ENCODE results near the gene SLC45A2.
A peak's percentile ranks its signal among the peaks of the same experiment; 100 is the strongest.

Gene SLC45A2

DNA sequence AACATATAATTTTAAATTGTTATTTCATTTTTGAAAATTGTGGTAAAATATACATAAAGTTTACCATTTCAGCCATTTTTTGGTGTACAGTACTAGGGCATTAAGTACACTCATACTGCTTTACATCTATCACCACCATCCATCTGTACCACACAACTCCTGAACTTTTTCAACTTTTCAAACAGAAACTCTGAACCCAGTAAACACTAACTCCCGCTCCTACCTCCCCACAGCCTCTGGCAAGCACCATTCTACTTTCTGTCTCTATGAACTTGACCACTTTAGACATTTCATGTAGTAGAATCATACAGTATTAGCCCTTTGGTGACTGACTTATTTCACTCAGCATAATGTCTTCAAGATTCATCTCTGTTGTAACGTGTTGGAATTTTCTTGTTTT is 8.4 kb upstream of the SLC45A2 start:
- no peak overlapping the region for H3K4me3 ChIP-seq (ENCODE audit: control insufficient read depth, low read depth, low read length)
- no peak for DNase-seq (ENCODE audit: low read depth)
- TF ChIP-seq, protein P1, sequence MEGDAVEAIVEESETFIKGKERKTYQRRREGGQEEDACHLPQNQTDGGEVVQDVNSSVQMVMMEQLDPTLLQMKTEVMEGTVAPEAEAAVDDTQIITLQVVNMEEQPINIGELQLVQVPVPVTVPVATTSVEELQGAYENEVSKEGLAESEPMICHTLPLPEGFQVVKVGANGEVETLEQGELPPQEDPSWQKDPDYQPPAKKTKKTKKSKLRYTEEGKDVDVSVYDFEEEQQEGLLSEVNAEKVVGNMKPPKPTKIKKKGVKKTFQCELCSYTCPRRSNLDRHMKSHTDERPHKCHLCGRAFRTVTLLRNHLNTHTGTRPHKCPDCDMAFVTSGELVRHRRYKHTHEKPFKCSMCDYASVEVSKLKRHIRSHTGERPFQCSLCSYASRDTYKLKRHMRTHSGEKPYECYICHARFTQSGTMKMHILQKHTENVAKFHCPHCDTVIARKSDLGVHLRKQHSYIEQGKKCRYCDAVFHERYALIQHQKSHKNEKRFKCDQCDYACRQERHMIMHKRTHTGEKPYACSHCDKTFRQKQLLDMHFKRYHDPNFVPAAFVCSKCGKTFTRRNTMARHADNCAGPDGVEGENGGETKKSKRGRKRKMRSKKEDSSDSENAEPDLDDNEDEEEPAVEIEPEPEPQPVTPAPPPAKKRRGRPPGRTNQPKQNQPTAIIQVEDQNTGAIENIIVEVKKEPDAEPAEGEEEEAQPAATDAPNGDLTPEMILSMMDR (conservative IDR thresholded peaks at IDR 0.05; ENCODE audit: control insufficient read depth, insufficient read depth, low read depth, low read length): no peak

DNA sequence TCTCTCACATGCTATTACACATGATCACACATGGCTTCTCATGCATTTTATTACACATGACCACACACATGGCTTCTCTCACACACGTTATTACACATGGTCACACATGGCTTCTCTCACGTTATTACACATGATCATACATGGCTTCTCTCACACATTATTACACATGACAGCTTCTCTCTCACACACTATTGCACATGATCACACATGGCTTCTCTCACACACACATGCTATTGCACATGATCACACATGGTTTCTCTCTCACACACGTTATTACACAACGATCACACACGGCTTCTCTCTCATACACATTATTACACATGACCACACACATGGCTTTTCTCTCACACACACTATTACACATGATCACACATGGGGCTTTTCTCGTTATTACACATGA is 954 bp upstream of the SLC45A2 start:
- DNase-seq (ENCODE audit: low read depth): no peak
- no peak overlapping the region for H3K4me3 ChIP-seq (ENCODE audit: control insufficient read depth, low read depth, low read length)
- TF ChIP-seq, protein P1 (conservative IDR thresholded peaks at IDR 0.05; ENCODE audit: control insufficient read depth, insufficient read depth, low read depth, low read length): no peak

DNA sequence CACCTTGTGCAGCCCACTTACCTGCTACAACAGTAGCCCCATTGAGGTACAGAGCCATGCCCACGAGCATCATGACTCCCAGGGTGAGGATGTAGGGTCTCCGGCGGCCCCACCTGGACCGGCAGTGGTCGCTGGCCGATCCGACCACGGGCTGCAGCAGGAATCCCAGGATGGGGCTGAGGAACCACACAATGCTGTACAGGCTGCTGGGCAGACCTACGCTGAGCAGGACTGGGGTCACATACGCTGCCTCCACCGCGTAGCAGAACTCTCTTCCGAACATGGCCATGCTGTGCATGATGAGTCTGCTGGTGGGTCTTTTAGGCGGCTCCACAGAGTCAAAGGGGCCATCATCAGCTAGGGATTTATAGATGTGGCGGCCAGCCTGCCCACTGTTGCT is 315 bp downstream of the SLC45A2 start:
- DNase-seq (ENCODE audit: low read depth): no peak
- TF ChIP-seq, protein P1 (conservative IDR thresholded peaks at IDR 0.05; ENCODE audit: control insufficient read depth, insufficient read depth, low read depth, low read length): no peak
- H3K4me3 ChIP-seq (ENCODE audit: control insufficient read depth, low read depth, low read length): no peak overlapping the region

DNA sequence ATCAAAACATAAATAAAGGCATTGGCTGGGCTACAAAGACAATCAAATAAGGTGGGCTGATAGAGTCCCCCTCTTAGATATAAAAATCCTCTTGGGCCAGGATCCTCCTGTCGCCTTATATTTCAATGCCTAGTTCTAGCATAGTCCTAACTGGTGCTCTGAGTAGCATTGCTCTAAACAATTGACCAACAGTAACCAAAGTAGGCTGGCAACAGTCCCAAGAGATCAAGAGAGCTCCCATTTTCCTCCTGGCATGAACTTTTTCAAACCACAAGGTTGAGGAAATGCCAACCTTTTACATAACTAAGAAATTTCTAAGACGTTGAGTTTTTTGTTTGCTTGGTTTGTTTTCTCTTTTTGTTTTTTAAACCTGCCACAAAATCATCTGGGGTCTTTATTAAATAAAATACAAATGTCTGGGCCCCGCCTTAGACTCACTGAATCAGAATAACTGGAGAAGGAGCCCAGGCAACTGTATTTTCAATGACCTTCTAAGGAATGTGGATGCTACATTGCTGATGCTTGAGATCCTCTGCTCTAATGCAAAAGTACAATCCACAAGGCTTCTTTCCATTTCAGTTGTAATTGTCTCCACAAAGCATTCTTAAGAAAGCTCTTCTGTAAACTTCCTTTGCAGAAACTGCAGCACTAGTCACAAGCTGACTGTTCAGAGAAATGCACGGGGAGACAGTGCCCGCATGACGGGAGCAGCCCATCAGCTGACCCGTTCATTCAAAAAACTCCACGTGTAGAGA is 2.9 kb downstream of the SLC45A2 start:
- TF ChIP-seq, protein P1 (conservative IDR thresholded peaks at IDR 0.05; ENCODE audit: control insufficient read depth, insufficient read depth, low read depth, low read length): no peak
- no peak overlapping the region for H3K4me3 ChIP-seq (ENCODE audit: control insufficient read depth, low read depth, low read length)
- peak; percentile 10 for DNase-seq (ENCODE audit: low read depth)

DNA sequence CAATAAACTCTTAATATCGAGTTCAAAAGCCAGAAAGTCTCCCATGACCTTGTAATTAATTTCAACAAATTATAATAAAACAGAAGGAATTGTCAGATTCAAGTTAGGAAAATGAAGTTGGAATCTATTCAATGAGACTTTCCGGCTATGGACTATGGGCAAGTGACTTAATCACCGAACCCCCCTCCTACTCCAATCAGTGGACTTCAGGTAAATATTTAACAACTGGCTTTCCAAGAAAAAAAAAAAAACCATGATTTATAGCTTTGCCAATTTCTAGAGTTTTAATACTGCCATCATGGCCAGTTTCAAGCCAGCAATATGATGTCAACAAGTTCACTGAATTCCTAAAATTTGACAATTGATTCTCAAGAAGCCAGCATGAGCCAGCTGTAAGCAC is 4.5 kb downstream of the SLC45A2 start:
- TF ChIP-seq, protein P1 (conservative IDR thresholded peaks at IDR 0.05; ENCODE audit: control insufficient read depth, insufficient read depth, low read depth, low read length): no peak
- no peak for DNase-seq (ENCODE audit: low read depth)
- no peak overlapping the region for H3K4me3 ChIP-seq (ENCODE audit: control insufficient read depth, low read depth, low read length)

DNA sequence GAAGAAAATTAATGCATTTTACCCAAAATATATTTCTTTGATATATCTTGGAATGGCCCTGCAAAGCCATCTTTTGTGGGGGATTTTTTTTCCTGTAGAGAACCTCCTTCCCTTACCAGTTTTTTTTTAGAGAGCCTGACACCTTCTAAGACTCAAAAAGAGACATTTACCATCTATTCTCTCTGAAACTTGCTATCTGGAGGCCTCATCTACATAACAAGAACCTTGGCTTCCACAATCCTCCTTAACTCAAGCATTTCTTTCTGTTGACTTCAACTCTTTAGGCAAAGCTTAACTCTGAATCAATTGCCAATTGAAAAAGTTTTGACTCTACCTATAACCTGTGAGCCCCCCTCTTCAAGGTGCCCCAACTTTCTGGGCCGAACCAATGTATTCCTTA is 6.2 kb downstream of the SLC45A2 start:
- DNase-seq (ENCODE audit: low read depth): no peak
- TF ChIP-seq, protein P1 (conservative IDR thresholded peaks at IDR 0.05; ENCODE audit: control insufficient read depth, insufficient read depth, low read depth, low read length): no peak
- H3K4me3 ChIP-seq (ENCODE audit: control insufficient read depth, low read depth, low read length): no peak overlapping the region
